ENCODE measurements around the gene TMEM203.

- TF ChIP-seq POLR2A (IDR thresholded peaks at IDR 0.05; ENCODE audit: low read depth, low read length), result no peak
- TF ChIP-seq CTCF (conservative IDR thresholded peaks at IDR 0.05; ENCODE audit: low read depth, low read length), result no peak
- TF ChIP-seq MAZ (IDR thresholded peaks at IDR 0.05; ENCODE audit: borderline replicate concordance, low read depth, low read length), result no peak
- no peak for TF ChIP-seq RCOR1 (IDR thresholded peaks at IDR 0.05; ENCODE audit: insufficient replicate concordance, low read length)
- no peak for TF ChIP-seq USF2 (IDR thresholded peaks at IDR 0.05; ENCODE audit: low read depth, low read length)
- TF ChIP-seq BHLHE40 (IDR thresholded peaks at IDR 0.05; ENCODE audit: low read depth, low read length), result no peak
Observed at GRCh38 chr9:137251194-137251461, 45.7 kb upstream of the TMEM203 start, which contains the start of gene STPG3.

Measured in IMR-90 (cell line).